ENCODE results near the gene SPTLC3. TPM values are rescaled to one million over a fixed set of nuclear protein-coding genes. Genes with fewer than 3 reads are reported as not detected.

The SPTLC3 gene
- total and polyA plus RNA-seq, 4 donors, result 3.0 to 23.2 (median 11.9) TPM

DNA sequence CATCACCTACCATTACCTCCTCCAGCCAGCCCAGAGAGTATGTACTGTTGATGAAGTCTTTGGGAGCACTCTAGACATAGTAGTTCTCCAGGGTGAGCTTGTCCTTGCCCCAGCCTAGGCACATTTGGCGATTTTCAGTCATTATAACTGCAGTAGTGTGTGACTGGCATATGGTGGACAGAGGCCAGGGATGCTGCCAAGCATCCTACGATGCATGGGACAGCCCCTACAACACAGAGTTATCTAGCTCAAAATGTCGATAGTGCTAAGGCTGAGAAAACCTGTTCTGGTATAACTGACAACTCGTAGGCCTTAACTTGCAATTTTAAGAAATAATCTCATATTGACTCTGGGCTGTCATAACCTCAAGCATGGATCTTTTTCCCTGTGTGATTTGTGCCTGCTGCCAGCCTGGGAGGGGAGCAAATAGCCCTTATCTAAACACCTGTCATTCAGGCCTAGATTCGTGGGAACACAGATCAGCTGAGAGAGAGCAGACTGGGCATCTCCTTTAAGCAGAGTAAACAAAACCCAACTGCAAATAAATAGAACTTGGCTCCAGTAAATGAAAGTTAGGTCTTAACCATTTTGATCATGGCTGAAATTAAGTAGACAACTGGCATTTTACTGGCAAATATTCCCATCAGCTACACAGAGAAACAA, 102.6 kb downstream of the SPTLC3 start:
- no peaks in the 10 kb centered on the region for H3K27me3 ChIP-seq (ENCODE audit: control insufficient read depth in 3 of 3, insufficient read depth in 3 of 3, low read length in 2 of 3)
- H3K36me3 ChIP-seq (ENCODE audit: control insufficient read depth in 4 of 4, insufficient read depth in 4 of 4, low read length in 4 of 4), result peaks cover 0 to 6% (median 0%) of the 10 kb centered on the region in 4 donors
- no peak for ATAC-seq (ENCODE audit: insufficient read depth, low FRiP score)
- no peaks in the 10 kb centered on the region for H3K4me1 ChIP-seq (ENCODE audit: control insufficient read depth in 5 of 5, insufficient read depth in 5 of 5, low read length in 5 of 5)
- no peak for DNase-seq
- TF ChIP-seq, protein P1, sequence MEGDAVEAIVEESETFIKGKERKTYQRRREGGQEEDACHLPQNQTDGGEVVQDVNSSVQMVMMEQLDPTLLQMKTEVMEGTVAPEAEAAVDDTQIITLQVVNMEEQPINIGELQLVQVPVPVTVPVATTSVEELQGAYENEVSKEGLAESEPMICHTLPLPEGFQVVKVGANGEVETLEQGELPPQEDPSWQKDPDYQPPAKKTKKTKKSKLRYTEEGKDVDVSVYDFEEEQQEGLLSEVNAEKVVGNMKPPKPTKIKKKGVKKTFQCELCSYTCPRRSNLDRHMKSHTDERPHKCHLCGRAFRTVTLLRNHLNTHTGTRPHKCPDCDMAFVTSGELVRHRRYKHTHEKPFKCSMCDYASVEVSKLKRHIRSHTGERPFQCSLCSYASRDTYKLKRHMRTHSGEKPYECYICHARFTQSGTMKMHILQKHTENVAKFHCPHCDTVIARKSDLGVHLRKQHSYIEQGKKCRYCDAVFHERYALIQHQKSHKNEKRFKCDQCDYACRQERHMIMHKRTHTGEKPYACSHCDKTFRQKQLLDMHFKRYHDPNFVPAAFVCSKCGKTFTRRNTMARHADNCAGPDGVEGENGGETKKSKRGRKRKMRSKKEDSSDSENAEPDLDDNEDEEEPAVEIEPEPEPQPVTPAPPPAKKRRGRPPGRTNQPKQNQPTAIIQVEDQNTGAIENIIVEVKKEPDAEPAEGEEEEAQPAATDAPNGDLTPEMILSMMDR (IDR thresholded peaks at IDR 0.05; ENCODE audit: control extremely low read depth, extremely low read depth), result no peak
- no peak overlapping the region for H3K4me3 ChIP-seq
- H3K9ac ChIP-seq (ENCODE audit: insufficient read depth in 1 of 2, low read length in 2 of 2), result no peak overlapping the region
- 83 to 86% methylated on average over 5 of the region's 5 CpGs for WGBS, 2 donors
- no peak overlapping the region for H3K27ac ChIP-seq (ENCODE audit: low read depth in 1 of 2, low read length in 1 of 2)
- no peaks in the 10 kb centered on the region for H3K9me3 ChIP-seq (ENCODE audit: control insufficient read depth in 4 of 4, insufficient read depth in 3 of 4, low read length in 3 of 4)

DNA sequence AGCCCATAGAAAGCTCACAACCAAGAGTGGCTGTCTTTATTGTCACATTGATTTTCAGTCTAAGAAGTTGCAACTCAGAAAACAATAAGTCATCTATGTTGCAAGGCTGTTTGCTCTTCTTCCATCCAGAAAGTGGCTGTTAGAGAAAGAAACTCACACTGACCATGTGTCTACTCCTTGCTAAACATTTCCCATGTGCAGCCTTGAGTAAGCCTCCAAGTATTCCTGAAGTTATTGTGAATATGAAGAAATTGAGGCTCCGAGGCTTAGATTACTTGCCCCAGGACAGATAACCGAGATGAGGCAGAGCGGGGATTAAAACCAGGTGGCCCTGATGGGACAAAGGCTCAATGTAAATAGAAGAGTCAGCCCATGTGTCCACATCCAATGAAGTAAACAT, 105.0 kb downstream of the SPTLC3 start:
- ATAC-seq (ENCODE audit: insufficient read depth, low FRiP score), result no peak
- TF ChIP-seq, protein P1 (IDR thresholded peaks at IDR 0.05; ENCODE audit: control extremely low read depth, extremely low read depth), result no peak
- Histone ChIP-seq H3K27me3 (ENCODE audit: control insufficient read depth in 3 of 3, insufficient read depth in 3 of 3, low read length in 2 of 3) (no peaks in the 10 kb centered on the region), H3K4me1 (ENCODE audit: control insufficient read depth in 5 of 5, insufficient read depth in 5 of 5, low read length in 5 of 5) (no peaks in the 10 kb centered on the region), H3K4me3 (no peak overlapping the region), H3K27ac (ENCODE audit: low read depth in 1 of 2, low read length in 1 of 2) (no peak overlapping the region), H3K36me3 (ENCODE audit: control insufficient read depth in 4 of 4, insufficient read depth in 4 of 4, low read length in 4 of 4) (peaks cover 0 to 6% (median 0%) of the 10 kb centered on the region in 4 donors), H3K9me3 (ENCODE audit: control insufficient read depth in 4 of 4, insufficient read depth in 3 of 4, low read length in 3 of 4) (no peaks in the 10 kb centered on the region), H3K9ac (ENCODE audit: insufficient read depth in 1 of 2, low read length in 2 of 2) (no peak overlapping the region)
- WGBS, 2 donors, result 97 to 99% methylated on average over 3 of the region's 3 CpGs
- no peak for DNase-seq

DNA sequence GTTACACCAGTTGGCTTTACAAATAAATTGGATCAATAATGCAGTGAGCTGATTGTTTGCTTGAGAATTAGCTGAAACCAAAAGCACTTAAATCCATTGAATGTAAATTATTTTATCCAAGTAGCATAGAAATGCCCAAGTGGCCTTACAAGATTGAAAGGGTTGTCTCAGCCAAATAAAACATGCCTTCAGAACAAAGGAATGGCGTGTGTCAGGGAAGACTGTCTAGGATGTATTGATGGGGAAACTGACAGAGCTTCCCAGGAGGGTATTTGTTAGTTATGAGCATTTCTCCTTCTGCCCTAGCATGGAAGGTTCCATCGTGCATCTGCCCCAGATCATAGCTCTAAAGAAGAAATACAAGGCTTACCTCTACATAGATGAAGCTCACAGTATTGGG, 108.4 kb downstream of the SPTLC3 start:
- no peak overlapping the region for H3K4me3 ChIP-seq
- H3K27me3 ChIP-seq (ENCODE audit: control insufficient read depth in 3 of 3, insufficient read depth in 3 of 3, low read length in 2 of 3), result no peaks in the 10 kb centered on the region
- WGBS, 2 donors, result 85 to 91% methylated on average over 2 of the region's 2 CpGs
- peaks cover 0 to 4% (median 0%) of the 10 kb centered on the region in 4 donors for H3K36me3 ChIP-seq (ENCODE audit: control insufficient read depth in 4 of 4, insufficient read depth in 4 of 4, low read length in 4 of 4)
- H3K9me3 ChIP-seq (ENCODE audit: control insufficient read depth in 4 of 4, insufficient read depth in 3 of 4, low read length in 3 of 4), result no peaks in the 10 kb centered on the region
- DNase-seq (no peak), ATAC-seq (ENCODE audit: insufficient read depth, low FRiP score) (no peak)
- H3K9ac ChIP-seq (ENCODE audit: insufficient read depth in 1 of 2, low read length in 2 of 2), result no peak overlapping the region
- TF ChIP-seq, protein P1 (IDR thresholded peaks at IDR 0.05; ENCODE audit: control extremely low read depth, extremely low read depth), result no peak
- peaks cover 0 to 11% (median 0%) of the 10 kb centered on the region in 5 donors for H3K4me1 ChIP-seq (ENCODE audit: control insufficient read depth in 5 of 5, insufficient read depth in 5 of 5, low read length in 5 of 5)
- H3K27ac ChIP-seq (ENCODE audit: low read depth in 1 of 2, low read length in 1 of 2), result no peak overlapping the region

DNA sequence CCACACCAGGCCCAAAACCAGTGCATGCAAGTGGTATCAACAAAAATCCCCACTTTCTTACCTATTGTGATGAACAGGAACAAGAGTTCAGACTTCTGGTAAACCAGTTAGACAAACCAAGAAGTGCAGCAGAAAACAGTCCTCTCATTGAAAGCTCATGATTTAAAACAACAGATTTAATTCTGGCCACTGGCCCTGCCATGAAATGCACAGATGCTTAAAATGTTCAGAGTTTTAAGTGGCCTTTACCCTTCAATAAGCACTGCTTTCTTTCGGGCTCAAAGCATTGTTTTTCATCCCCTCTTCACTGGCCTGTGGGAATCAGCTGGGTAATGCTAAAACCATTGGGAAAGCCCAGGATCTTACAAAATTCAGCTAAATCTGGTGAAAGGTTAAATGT, 109.9 kb downstream of the SPTLC3 start:
- Histone ChIP-seq H3K36me3 (ENCODE audit: control insufficient read depth in 4 of 4, insufficient read depth in 4 of 4, low read length in 4 of 4) (no peaks in the 10 kb centered on the region), H3K27ac (ENCODE audit: low read depth in 1 of 2, low read length in 1 of 2) (no peak overlapping the region), H3K4me3 (no peak overlapping the region), H3K27me3 (ENCODE audit: control insufficient read depth in 3 of 3, insufficient read depth in 3 of 3, low read length in 2 of 3) (no peaks in the 10 kb centered on the region), H3K9ac (ENCODE audit: insufficient read depth in 1 of 2, low read length in 2 of 2) (no peak overlapping the region), H3K4me1 (ENCODE audit: control insufficient read depth in 5 of 5, insufficient read depth in 5 of 5, low read length in 5 of 5) (peaks cover 0 to 11% (median 0%) of the 10 kb centered on the region in 5 donors), H3K9me3 (ENCODE audit: control insufficient read depth in 4 of 4, insufficient read depth in 3 of 4, low read length in 3 of 4) (no peaks in the 10 kb centered on the region)
- TF ChIP-seq, protein P1 (IDR thresholded peaks at IDR 0.05; ENCODE audit: control extremely low read depth, extremely low read depth), result no peak
- no peak for ATAC-seq (ENCODE audit: insufficient read depth, low FRiP score)
- DNase-seq, result no peak
- WGBS, 2 donors, result 86 to 95% methylated on average over 1 of the region's 1 CpG
